ENCODE results near the gene TICRR. TPM values are rescaled to one million over a fixed set of nuclear protein-coding genes. Genes with fewer than 3 reads are reported as not detected.
A peak's percentile ranks its signal among the peaks of the same experiment; 100 is the strongest.

The TICRR gene
- polyA plus RNA-seq, 2 of the 4 experiments (the other 2 are of a cell fraction), result 7.8 to 11.6 TPM

GRCh38 chr15:89630260-89630659, 55.0 kb downstream of the TICRR start:
- Histone ChIP-seq H3K4me2 (no peak overlapping the region), H3K4me3 (no peak overlapping the region), H3K9me3 (peaks cover 41% of the 10 kb centered on the region), H3K27ac (no peak overlapping the region), H3K4me1 (no peaks in the 10 kb centered on the region)
- FAIRE-seq, result no peak
- DNase-seq (ENCODE audit: low read depth in 1 of 2, low spot score in 1 of 2), result no peak
- TF ChIP-seq POLR2A (IDR thresholded peaks at IDR 0.05; ENCODE audit: low read length) (peak; percentile 22; the same call in 1 of the 2 replicates), CHD2 (IDR thresholded peaks at IDR 0.05; ENCODE audit: low read length, partially characterized antibody) (no peak)
- ChIA-PET POLR2A (no interaction called here), CTCF (interaction anchor here (0.7 to 6.6 kb wide), 2 partner anchors 17 to 20 kb away, joined by 3 to 43 read pairs; no protein-coding TSS in a partner anchor)
- no peak for ATAC-seq
- 94% methylated on average over 14 of the region's 14 CpGs for WGBS (ENCODE audit: missing lambda C conversion rate)

DNA sequence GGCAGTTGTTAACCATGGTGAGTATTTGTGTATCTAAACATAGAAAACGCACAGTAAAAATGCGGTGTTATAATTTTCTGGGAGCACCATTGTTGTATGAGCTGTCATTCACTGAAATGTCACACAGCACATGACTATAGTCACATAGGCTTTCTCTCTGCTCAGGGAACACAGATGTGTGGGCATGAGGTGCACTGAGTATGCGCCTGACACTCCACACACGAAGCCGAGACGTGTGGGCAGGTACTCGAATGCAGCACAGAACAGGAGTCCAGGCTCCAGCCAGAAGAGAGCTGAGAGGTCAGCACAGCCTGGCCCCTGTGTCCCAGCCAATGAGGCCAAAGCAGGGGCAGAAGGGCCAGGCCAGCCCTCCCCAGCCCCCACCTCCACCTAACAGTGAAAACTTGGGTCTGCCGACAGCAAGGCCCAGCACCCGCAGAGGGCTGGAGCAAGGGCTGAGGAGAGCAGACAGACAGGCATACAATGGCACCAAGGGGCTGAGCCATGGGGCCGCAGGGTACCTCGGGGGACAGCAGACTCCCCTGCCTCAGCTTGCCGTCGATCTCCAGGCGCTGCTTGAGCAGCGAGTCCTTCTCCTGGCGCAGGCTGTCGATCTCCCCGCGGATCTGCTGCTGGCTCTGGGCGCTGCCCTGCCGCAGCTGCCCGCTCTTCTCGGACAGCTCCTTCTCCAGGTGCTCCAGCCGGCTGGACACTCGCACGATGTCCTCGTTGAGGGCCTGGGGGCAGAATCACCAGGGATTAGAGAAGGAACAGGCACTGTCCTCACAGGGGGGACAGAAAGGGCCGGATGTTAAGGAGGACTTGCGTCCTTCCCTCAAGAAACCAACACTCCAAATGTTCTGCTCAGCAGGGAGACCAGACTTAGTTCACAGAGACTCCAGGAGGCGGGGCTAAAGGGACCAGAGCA, 56.0 kb downstream of the TICRR start:
- no peak for TF ChIP-seq RCOR1 (IDR thresholded peaks at IDR 0.05; ENCODE audit: low read depth, low read length)
- TF ChIP-seq RFX5 (IDR thresholded peaks at IDR 0.05), result no peak
- TF ChIP-seq TFCP2L1 (CRISPR knock-in tag; IDR thresholded peaks at IDR 0.05), result no peak
- no peak for TF ChIP-seq BHLHE40 (IDR thresholded peaks at IDR 0.05; ENCODE audit: low read depth, low read length)
- 97% methylated on average over 25 of the region's 30 CpGs for WGBS (ENCODE audit: missing lambda C conversion rate)
- H3K4me1 ChIP-seq, result no peaks in the 10 kb centered on the region
- FAIRE-seq (no peak), ATAC-seq (peak in 1 of 2 experiments; percentile 14; a peak in 3 of 6 replicates), DNase-seq (ENCODE audit: low read depth in 1 of 2, low spot score in 1 of 2) (no peak)
- H3K9me3 ChIP-seq, result peaks cover 41% of the 10 kb centered on the region
- POLR2A ChIA-PET, result no interaction called here
- no peak overlapping the region for H3K27ac ChIP-seq
- CTCF ChIA-PET, result interaction anchor here (0.7 to 6.6 kb wide), 3 partner anchors 16 to 40 kb away, joined by 3 to 43 read pairs (median 3); no protein-coding TSS in a partner anchor
- H3K4me2 ChIP-seq, result no peak overlapping the region
- H3K4me3 ChIP-seq, result no peak overlapping the region

DNA sequence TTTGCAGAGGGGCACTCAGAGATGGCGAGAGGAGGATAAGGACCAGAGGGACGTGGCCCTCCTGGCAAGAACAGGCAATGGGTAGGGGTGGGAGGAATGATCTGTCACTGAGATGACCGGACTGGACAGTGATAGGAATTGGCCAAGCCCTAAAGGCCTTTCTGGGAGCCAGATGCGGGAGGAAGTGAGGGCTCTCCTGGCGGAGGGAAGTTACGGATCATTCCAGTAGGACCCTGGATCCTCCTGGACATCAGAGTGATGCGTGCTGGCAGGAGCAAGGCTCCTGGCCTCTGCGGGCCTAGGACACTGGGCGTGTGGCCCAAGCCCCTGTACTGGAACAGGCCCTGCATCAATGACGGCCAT, 56.6 kb downstream of the TICRR start:
- H3K27ac ChIP-seq, result no peak overlapping the region
- peak in 1 of 2 experiments; percentile 23; a peak in 3 of 6 replicates for ATAC-seq
- ChIA-PET CTCF (interaction anchor here (1.2 to 6.6 kb wide), 3 partner anchors 11 to 40 kb away, joined by 3 to 43 read pairs (median 5); no protein-coding TSS in a partner anchor), POLR2A (no interaction called here)
- 84% methylated on average over 10 of the region's 10 CpGs for WGBS (ENCODE audit: missing lambda C conversion rate)
- FAIRE-seq, result no peak
- TF ChIP-seq CBX2 (IDR thresholded peaks at IDR 0.05; ENCODE audit: borderline replicate concordance, low read depth) (no peak), HOXB5 (CRISPR knock-in tag; IDR thresholded peaks at IDR 0.05) (no peak), SREBF2 (IDR thresholded peaks at IDR 0.05) (no peak), HES2 (IDR thresholded peaks at IDR 0.05) (no peak), JUN (IDR thresholded peaks at IDR 0.05) (0 out of 5 replicates have a peak, but pooled peaks of 1 of the 2 experiments have one; percentile 1)
- H3K4me2 ChIP-seq, result no peak overlapping the region
- DNase-seq (ENCODE audit: low read depth in 1 of 2, low spot score in 1 of 2), result no peak
- H3K4me3 ChIP-seq, result no peak overlapping the region
- peaks cover 41% of the 10 kb centered on the region for H3K9me3 ChIP-seq
- H3K4me1 ChIP-seq, result no peaks in the 10 kb centered on the region

DNA sequence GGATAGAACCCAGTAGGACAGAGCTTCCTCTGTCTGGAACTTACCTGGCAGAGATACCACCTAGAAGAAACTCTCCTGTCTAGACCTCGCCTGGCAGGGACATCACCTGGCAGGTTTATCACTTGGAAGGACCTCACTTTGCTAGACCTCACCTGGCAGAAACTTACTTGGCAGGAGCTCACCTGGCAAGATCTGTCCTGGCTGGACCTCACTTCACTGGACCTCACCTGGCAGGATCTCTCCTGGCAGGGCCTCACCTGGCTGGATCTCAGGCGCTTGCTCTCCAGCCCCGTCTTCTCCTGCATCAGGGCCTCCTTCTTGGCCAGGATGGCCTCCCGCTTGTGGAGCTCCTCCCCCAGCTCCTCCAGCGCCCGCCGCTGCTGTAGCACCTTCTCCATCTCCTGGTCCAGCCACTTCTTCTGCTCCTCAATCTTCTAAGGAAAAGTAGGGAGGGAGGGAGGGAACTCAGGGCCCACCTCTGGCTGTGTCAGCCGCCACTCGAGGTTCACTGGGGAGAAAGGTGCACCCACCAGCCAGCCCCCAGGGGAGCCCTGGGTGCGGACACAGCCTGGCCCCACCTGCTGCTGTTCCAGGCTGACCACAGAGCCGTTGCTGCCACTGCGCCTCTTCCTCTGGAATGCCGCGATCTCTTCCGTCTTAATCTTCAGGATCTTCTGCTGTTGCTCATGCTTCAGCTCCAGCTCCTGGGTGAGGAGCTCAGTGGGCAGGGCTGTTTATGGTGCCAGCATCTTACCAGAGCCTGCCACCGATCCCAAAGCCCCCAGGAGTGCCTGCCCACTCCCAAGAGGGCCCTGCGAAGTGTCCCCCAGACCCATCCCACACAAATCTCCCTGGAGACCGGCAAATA, 57.5 kb downstream of the TICRR start:
- no peaks in the 10 kb centered on the region for H3K4me1 ChIP-seq
- H3K4me3 ChIP-seq, result no peak overlapping the region
- peaks cover 41% of the 10 kb centered on the region for H3K9me3 ChIP-seq
- CTCF ChIA-PET, result interaction anchor here (1.2 to 6.6 kb wide), 4 partner anchors 10 to 39 kb away, joined by 3 to 43 read pairs (median 4); no protein-coding TSS in a partner anchor
- no peak for FAIRE-seq
- TF ChIP-seq CTCF (IDR thresholded peaks at IDR 0.05), result no peak
- TF ChIP-seq TP53 (CRISPR knock-in tag; IDR thresholded peaks at IDR 0.05), result no peak
- no peak for TF ChIP-seq POLR2A (IDR thresholded peaks at IDR 0.05; ENCODE audit: low read length)
- TF ChIP-seq USF2 (IDR thresholded peaks at IDR 0.05), result no peak
- no peak for TF ChIP-seq NR3C1 (IDR thresholded peaks at IDR 0.05)
- TF ChIP-seq, protein P1, sequence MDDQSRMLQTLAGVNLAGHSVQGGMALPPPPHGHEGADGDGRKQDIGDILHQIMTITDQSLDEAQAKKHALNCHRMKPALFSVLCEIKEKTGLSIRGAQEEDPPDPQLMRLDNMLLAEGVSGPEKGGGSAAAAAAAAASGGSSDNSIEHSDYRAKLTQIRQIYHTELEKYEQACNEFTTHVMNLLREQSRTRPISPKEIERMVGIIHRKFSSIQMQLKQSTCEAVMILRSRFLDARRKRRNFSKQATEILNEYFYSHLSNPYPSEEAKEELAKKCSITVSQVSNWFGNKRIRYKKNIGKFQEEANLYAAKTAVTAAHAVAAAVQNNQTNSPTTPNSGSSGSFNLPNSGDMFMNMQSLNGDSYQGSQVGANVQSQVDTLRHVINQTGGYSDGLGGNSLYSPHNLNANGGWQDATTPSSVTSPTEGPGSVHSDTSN (IDR thresholded peaks at IDR 0.05), result 0 out of 2 replicates have a peak, but pooled peaks have one; percentile 14
- peak; percentile 13 to 25; a peak in 4 of 6 replicates for ATAC-seq
- no peak overlapping the region for H3K27ac ChIP-seq
- H3K4me2 ChIP-seq, result no peak overlapping the region
- DNase-seq (ENCODE audit: low read depth in 1 of 2, low spot score in 1 of 2), result no peak
- POLR2A ChIA-PET, result interaction anchor here (0.7 kb wide), 1 partner anchor 85 kb away, joined by 3 read pairs; no protein-coding TSS in a partner anchor
- WGBS (ENCODE audit: missing lambda C conversion rate), result 99% methylated on average over 16 of the region's 18 CpGs
